ENCODE results near the gene BAZ2B. TPM values are rescaled to one million over a fixed set of nuclear protein-coding genes. Genes with fewer than 3 reads are reported as not detected.

The BAZ2B gene
- total RNA-seq, 1 donor from 2014 or later = 32.4 TPM

GRCh38 chr2:159615367-159616285 is 722 bp downstream of the BAZ2B start:
- intact Hi-C loops (cut with micrococcal nuclease) = no loop called here
- Histone ChIP-seq H3K4me3 (peak overlapping the region; percentile 80), H3K4me1 (peaks cover 54% of the 10 kb centered on the region), H3K27me3 (ENCODE audit: low read depth) (no peaks in the 10 kb centered on the region), H3K9me3 (replicated peaks) (no peaks in the 10 kb centered on the region), H3K36me3 (no peaks in the 10 kb centered on the region), H3K27ac (replicated peaks) (peak overlapping the region; percentile 98)
- DNase-seq = peak; percentile 91
- TF ChIP-seq CTCF (IDR thresholded peaks at IDR 0.05; ENCODE audit: borderline replicate concordance) = no peak

- intact Hi-C loops (cut with micrococcal nuclease) = no loop called here
- Histone ChIP-seq H3K36me3 (no peaks in the 10 kb centered on the region), H3K4me3 (peak overlapping the region; percentile 80), H3K27ac (replicated peaks) (peak overlapping the region; percentile 98), H3K27me3 (ENCODE audit: low read depth) (no peaks in the 10 kb centered on the region), H3K4me1 (peaks cover 62% of the 10 kb centered on the region), H3K9me3 (replicated peaks) (no peaks in the 10 kb centered on the region)
- DNase-seq = no peak
- no peak for TF ChIP-seq CTCF (IDR thresholded peaks at IDR 0.05; ENCODE audit: borderline replicate concordance)
Observed at GRCh38 chr2:159614534-159615366, 1.6 kb downstream of the BAZ2B start.

GRCh38 chr2:159613651-159614285 is 2.6 kb downstream of the BAZ2B start:
- no peaks in the 10 kb centered on the region for H3K27me3 ChIP-seq (ENCODE audit: low read depth)
- no peaks in the 10 kb centered on the region for H3K36me3 ChIP-seq
- H3K4me1 ChIP-seq = peaks cover 71% of the 10 kb centered on the region
- no peaks in the 10 kb centered on the region for H3K9me3 ChIP-seq (replicated peaks)
- peak overlapping the region; percentile 98 for H3K27ac ChIP-seq (replicated peaks)
- intact Hi-C loops (cut with micrococcal nuclease) = no loop called here
- peak overlapping the region; percentile 80 for H3K4me3 ChIP-seq
- TF ChIP-seq CTCF (IDR thresholded peaks at IDR 0.05; ENCODE audit: borderline replicate concordance) = no peak
- no peak for DNase-seq

GRCh38 chr2:159613091-159613490 is 3.3 kb downstream of the BAZ2B start:
- no peaks in the 10 kb centered on the region for H3K27me3 ChIP-seq (ENCODE audit: low read depth)
- H3K27ac ChIP-seq (replicated peaks) = peak overlapping the region; percentile 98
- H3K4me1 ChIP-seq = peaks cover 71% of the 10 kb centered on the region
- H3K9me3 ChIP-seq (replicated peaks) = no peaks in the 10 kb centered on the region
- no peak for TF ChIP-seq CTCF (IDR thresholded peaks at IDR 0.05; ENCODE audit: borderline replicate concordance)
- H3K4me3 ChIP-seq = peak overlapping the region; percentile 80
- intact Hi-C loops (cut with micrococcal nuclease) = no loop called here
- no peaks in the 10 kb centered on the region for H3K36me3 ChIP-seq
- DNase-seq = no peak

- TF ChIP-seq CTCF (IDR thresholded peaks at IDR 0.05; ENCODE audit: borderline replicate concordance) = no peak
- H3K9me3 ChIP-seq (replicated peaks) = no peaks in the 10 kb centered on the region
- peak overlapping the region; percentile 80 for H3K4me3 ChIP-seq
- H3K27ac ChIP-seq (replicated peaks) = peak overlapping the region; percentile 98
- H3K36me3 ChIP-seq = no peaks in the 10 kb centered on the region
- H3K4me1 ChIP-seq = peaks cover 71% of the 10 kb centered on the region
- H3K27me3 ChIP-seq (ENCODE audit: low read depth) = no peaks in the 10 kb centered on the region
- no peak for DNase-seq
- intact Hi-C loops (cut with micrococcal nuclease) = no loop called here
Observed at GRCh38 chr2:159612255-159612901, 4.0 kb downstream of the BAZ2B start.

Data from left ventricle myocardium inferior (tissue), 1 donor.